BJ (cell line): ENCODE data around the gene NR2F2. TPM values are rescaled to one million over a fixed set of nuclear protein-coding genes. Genes with fewer than 3 reads are reported as not detected.

Experiments used
- CTCF ChIA-PET: fragments of 350-600 bp; formaldehyde crosslinking; extraction: SDS; loops from one replicate; lab custom pipeline; 2021; ENCODE audit warnings: antibody characterized with exemption, inconsistent platforms; lab: Yijun Ruan, JAX
- POLR2A ChIA-PET: fragments of 300-600 bp; sonication (Branson Sonifier 250); formaldehyde crosslinking; extraction: SDS; loops from one replicate; lab custom pipeline; 2021; ENCODE audit warnings: antibody characterized with exemption; lab: Charles Lee
- DNase-seq: peaks from one replicate; pipeline ENCODE4 v3.0.0-alpha.2; 2011; ENCODE audit warnings: low read depth
- H3K27me3 ChIP-seq: 2 replicates; pipeline ENCODE4 v1.6.0; 2011; ENCODE audit warnings: low read length; ENCODE audit not compliant: control insufficient read depth, insufficient read depth
- H3K36me3 ChIP-seq: 2 replicates; pipeline ENCODE4 v1.5.1; 2011; ENCODE audit warnings: low read length; ENCODE audit not compliant: control insufficient read depth, insufficient read depth
- H3K4me3 ChIP-seq: 2 replicates; pipeline ENCODE4 v1.5.1; 2011; ENCODE audit warnings: low read depth, mild to moderate bottlenecking, control low read depth, low read length
- CTCF ChIP-seq: IDR thresholded peaks from 2 replicates; pipeline ENCODE4 v1.5.1; 2011; ENCODE audit warnings: low read depth, mild to moderate bottlenecking, control low read depth, inconsistent platforms, low read length, moderate library complexity; ENCODE audit not compliant: insufficient read depth
- polyA plus RNA-seq: library from polyadenylated mRNA; depleted of rRNA; stranded (reverse); fragments of >200 nt; gene quantifications from 2 replicates; pipeline ENCODE4 v1.2.3, GENCODE V29; 2011

NR2F2 gene
- polyA plus RNA-seq, 1 experiment: 50.0 TPM

GRCh38 chr15:96345560-96346399 is 15.3 kb downstream of the NR2F2 start:
- DNase-seq: no peak
- ChIA-PET CTCF (interaction anchor here (0.8 to 2.5 kb wide), 6 partner anchors 9 to 1093 kb away, joined by 3 to 11 read pairs (median 3); no protein-coding TSS in a partner anchor), POLR2A (no interaction called here)
- Histone ChIP-seq H3K27me3 (no peaks in the 10 kb centered on the region), H3K4me3 (peak overlapping the region; percentile 28), H3K36me3 (peaks cover 14% of the 10 kb centered on the region)
- TF ChIP-seq CTCF: peak; percentile 43

GRCh38 chr15:96346409-96346970 is 16.0 kb downstream of the NR2F2 start:
- POLR2A ChIA-PET: no interaction called here
- DNase-seq: no peak
- CTCF ChIA-PET: interaction anchor here (0.8 to 2.5 kb wide), 5 partner anchors 9 to 1087 kb away, joined by 3 to 11 read pairs (median 5); no protein-coding TSS in a partner anchor
- H3K36me3 ChIP-seq: peaks cover 15% of the 10 kb centered on the region
- H3K27me3 ChIP-seq: no peaks in the 10 kb centered on the region
- no peak for TF ChIP-seq CTCF
- H3K4me3 ChIP-seq: no peak overlapping the region

- H3K27me3 ChIP-seq: no peaks in the 10 kb centered on the region
- no peak for TF ChIP-seq CTCF
- CTCF ChIA-PET: interaction anchor here (1.2 to 1.6 kb wide), 2 partner anchors 8 to 9 kb away, joined by 5 read pairs; no protein-coding TSS in a partner anchor
Observed at GRCh38 chr15:96347181-96348111, 16.9 kb downstream of the NR2F2 start.

GRCh38 chr15:96348112-96349027 is 17.9 kb downstream of the NR2F2 start:
- CTCF ChIA-PET: interaction anchor here (1.2 to 1.3 kb wide), 2 partner anchors 1089 to 1324 kb away, joined by 3 to 4 read pairs; no protein-coding TSS in a partner anchor
- no peak for DNase-seq
- Histone ChIP-seq H3K27me3 (no peaks in the 10 kb centered on the region), H3K4me3 (no peak overlapping the region), H3K36me3 (peaks cover 16% of the 10 kb centered on the region)
- POLR2A ChIA-PET: interaction anchor here (1.5 kb wide), 1 partner anchor 22 kb away, joined by 3 read pairs; no protein-coding TSS in a partner anchor
- no peak for TF ChIP-seq CTCF

More at GRCh38 chr15:96347181-96348111, 16.9 kb downstream of the NR2F2 start:
- Histone ChIP-seq H3K4me3 (no peak overlapping the region), H3K36me3 (peaks cover 19% of the 10 kb centered on the region)
- POLR2A ChIA-PET: no interaction called here
- no peak for DNase-seq
